ENCODE data around the gene SBF1. TPM values are rescaled to one million over a fixed set of nuclear protein-coding genes. Genes with fewer than 3 reads are reported as not detected.

Gene SBF1, protein sequence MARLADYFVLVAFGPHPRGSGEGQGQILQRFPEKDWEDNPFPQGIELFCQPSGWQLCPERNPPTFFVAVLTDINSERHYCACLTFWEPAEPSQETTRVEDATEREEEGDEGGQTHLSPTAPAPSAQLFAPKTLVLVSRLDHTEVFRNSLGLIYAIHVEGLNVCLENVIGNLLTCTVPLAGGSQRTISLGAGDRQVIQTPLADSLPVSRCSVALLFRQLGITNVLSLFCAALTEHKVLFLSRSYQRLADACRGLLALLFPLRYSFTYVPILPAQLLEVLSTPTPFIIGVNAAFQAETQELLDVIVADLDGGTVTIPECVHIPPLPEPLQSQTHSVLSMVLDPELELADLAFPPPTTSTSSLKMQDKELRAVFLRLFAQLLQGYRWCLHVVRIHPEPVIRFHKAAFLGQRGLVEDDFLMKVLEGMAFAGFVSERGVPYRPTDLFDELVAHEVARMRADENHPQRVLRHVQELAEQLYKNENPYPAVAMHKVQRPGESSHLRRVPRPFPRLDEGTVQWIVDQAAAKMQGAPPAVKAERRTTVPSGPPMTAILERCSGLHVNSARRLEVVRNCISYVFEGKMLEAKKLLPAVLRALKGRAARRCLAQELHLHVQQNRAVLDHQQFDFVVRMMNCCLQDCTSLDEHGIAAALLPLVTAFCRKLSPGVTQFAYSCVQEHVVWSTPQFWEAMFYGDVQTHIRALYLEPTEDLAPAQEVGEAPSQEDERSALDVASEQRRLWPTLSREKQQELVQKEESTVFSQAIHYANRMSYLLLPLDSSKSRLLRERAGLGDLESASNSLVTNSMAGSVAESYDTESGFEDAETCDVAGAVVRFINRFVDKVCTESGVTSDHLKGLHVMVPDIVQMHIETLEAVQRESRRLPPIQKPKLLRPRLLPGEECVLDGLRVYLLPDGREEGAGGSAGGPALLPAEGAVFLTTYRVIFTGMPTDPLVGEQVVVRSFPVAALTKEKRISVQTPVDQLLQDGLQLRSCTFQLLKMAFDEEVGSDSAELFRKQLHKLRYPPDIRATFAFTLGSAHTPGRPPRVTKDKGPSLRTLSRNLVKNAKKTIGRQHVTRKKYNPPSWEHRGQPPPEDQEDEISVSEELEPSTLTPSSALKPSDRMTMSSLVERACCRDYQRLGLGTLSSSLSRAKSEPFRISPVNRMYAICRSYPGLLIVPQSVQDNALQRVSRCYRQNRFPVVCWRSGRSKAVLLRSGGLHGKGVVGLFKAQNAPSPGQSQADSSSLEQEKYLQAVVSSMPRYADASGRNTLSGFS (N-terminal part only)
- total RNA-seq: 75.1 and 82.8 TPM in 2 replicates

DNA sequence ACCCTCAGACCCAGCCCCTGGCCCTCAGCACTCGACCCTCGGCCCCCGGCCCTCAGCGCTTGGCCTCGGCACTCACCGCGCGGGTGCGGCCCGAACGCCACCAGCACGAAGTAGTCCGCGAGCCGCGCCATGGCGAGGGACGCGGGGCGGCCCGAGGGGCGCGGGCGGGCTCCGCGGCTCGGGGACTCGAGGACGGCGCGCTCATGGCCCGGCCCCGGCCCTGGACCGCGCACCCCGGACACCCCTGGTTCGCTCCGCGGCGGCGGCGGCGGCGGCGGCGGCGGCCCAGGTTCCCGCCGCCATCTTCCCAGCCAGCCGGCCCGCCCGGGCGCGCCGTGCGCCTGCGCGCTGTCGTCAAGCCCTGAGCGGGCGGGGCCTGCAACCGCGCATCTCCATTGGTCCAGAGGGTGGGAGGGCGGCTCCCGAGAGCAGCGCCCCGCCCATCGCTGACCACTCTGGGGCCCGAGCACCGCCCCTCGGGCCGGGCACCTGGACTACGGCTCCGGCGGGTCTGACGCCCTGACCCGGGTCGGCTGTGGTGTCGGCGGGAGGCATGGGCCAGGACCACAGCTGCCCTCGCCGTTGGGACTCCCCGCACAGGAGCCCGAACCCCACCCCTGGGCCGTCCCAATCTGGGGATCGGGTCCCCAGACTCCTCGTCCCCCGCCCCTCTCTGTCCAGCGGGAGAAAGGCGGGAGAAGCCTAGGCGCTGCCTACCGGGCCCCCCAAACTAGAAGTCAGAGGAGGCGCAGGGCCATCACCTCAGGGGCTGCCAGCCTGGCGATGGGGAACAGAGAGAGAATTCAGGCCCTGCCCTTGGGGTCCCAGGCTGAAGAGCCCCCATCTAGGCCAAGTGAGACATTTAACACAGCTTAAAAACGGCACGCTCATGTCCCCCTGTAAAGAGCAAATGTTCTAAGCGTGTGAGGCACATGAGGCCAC, at the start of gene SBF1:
Gene SBF1 (minus strand): TSS at position 326 of the 942 bp plus-strand sequence. CDS start 195 bp downstream, at position 131.
- DNase-seq (ENCODE audit: low read depth): peak; percentile 88
- peak within 1 kb of the TSS; percentile 65 for H3K4me3 ChIP-seq (ENCODE audit: low read depth, low read length)
- no peak for TF ChIP-seq CTCF (IDR thresholded peaks at IDR 0.05; ENCODE audit: insufficient read depth, low read depth, low read length)

DNA sequence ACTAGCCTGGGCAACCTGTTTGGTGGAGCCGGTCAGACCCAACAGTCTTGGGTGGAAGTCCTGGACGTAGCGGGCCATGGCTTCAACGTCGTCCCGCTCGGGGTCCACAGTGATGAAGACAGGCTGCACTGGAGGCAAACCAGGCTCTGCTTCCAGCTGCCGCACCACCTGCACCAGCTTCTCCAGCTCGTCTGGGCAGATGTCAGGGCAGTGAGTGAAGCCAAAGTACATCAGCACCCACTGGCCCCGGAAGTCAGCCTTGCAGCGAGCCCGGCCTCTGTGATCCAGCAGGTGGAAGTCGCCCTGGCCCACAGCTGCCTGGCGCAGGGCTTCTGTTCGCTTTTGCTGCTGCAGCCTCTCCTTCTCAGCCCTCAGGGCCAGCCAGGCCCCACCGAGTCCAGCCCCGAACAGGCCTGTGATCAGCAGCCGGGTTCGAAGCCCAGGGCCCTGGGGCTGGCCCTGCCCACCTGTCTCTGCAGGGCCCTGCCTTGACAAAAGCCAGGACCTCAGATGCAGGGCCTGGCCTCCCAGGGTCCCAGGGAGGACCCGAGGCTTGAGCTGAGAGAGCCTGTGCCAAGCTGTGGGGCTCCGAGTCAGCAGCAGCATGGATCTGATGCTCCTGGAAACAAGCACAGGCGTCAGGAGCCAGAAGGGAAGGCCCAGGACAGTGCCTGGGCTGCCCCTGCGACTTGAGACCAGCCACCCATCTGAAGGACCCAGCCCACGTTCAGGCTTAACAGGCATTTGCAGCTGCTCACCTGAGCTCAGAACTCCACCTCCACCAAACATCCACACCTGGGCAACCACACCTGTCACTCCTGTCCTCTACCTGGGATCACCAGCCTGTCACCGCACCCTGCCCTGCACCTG, 49.2 kb upstream of the SBF1 start:
- DNase-seq (ENCODE audit: low read depth): no peak
- TF ChIP-seq CTCF (IDR thresholded peaks at IDR 0.05; ENCODE audit: insufficient read depth, low read depth, low read length): no peak
- H3K4me3 ChIP-seq (ENCODE audit: low read depth, low read length): peak overlapping the region; percentile 71

GRCh38 chr22:50523458-50523805, 48.6 kb upstream of the SBF1 start:
- DNase-seq (ENCODE audit: low read depth): no peak
- TF ChIP-seq CTCF (IDR thresholded peaks at IDR 0.05; ENCODE audit: insufficient read depth, low read depth, low read length): no peak

DNA sequence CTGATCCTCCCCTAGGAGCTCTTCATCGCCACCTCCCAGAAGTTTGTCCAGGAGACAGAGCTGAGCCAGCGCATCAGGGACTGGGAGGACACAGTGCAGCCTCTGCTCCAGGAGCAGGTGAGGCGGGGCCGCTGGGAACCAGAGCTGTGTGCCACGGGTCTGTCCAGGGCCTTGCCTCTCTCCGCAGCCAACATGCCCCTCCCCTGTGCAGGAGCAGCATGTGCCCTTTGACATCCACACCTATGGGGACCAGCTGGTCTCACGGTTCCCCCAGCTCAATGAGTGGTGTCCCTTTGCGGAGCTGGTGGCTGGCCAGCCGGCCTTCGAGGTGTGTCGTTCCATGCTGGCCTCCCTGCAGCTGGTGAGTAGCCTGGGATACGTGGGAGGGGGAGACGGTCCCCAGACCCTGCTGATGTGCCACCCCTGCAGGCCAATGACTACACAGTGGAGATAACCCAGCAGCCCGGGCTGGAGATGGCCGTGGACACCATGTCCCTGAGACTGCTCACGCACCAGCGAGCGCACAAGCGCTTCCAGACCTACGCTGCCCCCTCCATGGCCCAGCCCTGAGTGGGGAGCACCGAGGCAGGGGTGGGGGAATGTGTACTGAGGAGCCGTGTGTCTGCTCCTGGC, 48.1 kb upstream of the SBF1 start:
- no peak overlapping the region for H3K4me3 ChIP-seq (ENCODE audit: low read depth, low read length)
- no peak for TF ChIP-seq CTCF (IDR thresholded peaks at IDR 0.05; ENCODE audit: insufficient read depth, low read depth, low read length)
- no peak for DNase-seq (ENCODE audit: low read depth)

More at GRCh38 chr22:50523458-50523805, 48.6 kb upstream of the SBF1 start:
- no peak overlapping the region for H3K4me3 ChIP-seq (ENCODE audit: low read depth, low read length)

DNA sequence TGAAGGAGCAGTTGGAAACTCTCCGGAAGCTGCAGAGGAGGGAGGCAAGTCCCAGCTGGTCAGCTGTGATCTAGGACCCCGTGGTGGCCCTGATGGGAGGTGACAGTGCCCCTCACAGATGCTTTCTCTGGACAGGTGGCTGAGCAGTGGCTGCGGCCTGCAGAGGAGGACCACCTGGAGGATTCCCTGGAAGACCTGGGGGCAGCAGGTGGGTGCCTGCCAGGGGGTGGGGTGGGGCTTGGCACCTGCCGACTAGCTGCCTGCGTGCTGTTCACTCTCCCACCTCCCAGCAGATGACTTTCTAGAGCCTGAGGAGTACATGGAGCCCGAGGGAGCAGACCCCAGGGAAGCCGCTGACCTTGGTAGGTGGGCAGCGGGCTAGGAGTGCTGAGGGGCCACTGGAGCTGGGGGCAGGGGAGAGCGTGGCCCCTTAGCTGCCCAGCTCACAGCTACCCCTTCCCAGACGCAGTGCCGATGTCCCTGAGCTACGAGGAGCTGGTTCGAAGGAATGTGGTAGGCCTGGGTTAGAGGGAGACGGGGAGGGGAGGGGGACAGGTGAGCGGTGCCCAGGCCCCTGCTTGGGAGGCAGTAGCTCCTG, 47.5 kb upstream of the SBF1 start:
- no peak for DNase-seq (ENCODE audit: low read depth)
- H3K4me3 ChIP-seq (ENCODE audit: low read depth, low read length): no peak overlapping the region
- TF ChIP-seq CTCF (IDR thresholded peaks at IDR 0.05; ENCODE audit: insufficient read depth, low read depth, low read length): no peak
